NCI-H446 treated with DMSO at 0.1 percent for 48 hours (cell line): ENCODE data around the gene ADRA1B.

Experiments used
- DNase-seq: peaks from one replicate; lab custom pipeline; 2025; lab: John Stamatoyannopoulos, UW

The ADRA1B gene

DNA sequence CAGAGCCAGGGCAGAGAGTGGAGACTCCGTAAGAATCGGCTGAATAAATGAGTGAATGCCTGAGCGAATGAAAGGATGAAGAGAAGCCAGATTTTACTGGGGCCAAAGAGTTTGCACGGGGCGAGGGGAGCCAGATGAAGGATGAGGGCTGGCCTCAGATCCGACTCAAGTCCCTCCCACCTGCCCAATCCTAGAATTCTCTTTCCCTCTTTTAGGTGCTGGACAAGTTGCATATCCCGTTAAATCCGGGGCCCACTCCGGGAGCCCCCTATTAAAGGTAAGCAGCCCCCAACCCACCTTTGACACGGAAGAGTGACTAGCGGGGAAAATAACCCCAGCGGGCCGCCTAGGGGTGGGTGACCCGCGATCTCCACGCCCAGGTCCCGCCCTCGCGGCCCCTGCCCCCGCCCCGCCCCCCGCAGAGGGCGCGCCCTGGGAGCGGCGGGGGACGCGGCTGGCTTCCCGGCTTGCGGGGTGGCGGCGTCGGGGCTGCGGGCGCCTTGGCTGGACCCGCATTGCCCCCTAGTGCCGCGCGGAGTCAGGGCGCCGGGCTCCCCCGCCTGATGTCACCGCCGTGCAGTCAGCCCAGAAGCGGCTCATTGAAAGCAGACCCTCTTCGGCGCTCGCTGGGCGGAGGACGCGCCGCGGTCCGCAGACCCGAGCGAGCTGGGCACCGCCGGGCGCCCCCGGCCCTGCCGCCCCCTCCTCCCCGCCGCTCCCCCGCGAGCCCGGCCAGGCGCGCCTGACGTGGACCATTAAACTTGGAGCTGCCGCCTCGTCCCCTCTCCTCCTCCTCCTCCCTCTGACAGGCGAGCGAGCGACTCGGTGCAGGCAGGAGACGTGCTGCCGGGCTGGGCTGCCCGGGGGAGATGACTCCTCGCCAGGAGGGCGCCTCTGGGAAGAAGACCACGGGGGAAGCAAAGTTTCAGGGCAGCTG lies at the start of gene ADRA1B:
TSS of gene ADRA1B (plus strand) at position 579 of the 937 bp plus-strand sequence. CDS start 424 bp downstream, outside the sequence.
- peak; percentile 37 for DNase-seq

DNA sequence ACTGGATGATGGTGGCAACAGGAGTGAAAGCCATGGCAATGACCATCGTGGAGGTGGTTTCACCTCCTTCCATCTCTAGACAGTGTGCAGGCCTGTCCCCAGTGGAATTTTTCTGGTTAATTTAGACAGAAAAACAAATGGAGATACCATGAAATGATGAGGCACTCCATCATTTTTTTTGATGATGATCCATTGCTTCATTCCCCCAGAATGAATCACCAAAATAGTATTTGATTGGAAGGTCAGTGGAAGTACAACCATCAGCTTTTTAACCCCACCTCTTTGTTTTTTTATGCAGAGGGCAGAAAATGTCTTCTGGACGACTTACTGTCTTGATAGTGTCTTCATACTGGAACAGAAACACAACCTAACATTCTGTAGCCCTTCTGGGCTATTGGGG lies 42.6 kb upstream of the ADRA1B start:
- DNase-seq: no peak

DNA sequence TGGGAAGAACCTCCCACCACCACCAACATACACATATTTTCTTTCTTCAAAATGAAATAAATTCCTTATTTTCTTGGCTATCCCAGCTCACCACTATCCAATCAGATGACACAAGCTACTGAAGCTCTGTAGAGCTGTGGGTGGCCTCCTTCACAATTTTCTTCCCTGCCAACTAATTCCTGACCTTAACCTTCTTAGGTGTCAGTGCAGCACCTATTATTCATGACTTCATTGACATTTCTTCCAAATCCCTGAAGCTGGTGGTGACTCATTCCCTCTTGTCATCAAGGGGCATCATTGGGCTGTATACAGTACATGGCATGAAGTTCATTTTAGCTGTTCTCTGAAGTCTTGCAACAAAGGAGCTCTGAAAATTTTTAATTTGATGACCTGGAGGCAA lies 42.0 kb upstream of the ADRA1B start:
- DNase-seq: no peak

DNA sequence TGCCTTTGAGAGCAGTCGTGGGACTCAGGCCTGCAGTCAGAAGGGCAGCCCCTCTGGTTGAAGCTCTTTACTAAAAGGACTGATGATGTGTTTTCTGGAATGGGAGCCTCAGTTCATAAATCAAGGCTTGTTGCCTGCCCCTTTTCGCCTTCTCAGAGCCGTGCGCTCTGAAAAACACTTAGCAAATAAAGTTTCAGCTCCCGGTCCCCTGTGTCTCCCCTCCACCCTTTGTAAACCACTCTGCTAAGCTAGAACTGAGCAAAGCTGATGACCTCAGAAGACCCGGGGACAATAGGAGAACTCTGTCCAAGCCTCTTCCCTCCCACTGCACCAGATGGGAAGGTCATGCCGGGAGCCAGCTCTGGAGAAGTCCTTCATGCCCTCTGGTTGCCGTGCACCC lies 39.3 kb upstream of the ADRA1B start:
- DNase-seq: no peak

DNA sequence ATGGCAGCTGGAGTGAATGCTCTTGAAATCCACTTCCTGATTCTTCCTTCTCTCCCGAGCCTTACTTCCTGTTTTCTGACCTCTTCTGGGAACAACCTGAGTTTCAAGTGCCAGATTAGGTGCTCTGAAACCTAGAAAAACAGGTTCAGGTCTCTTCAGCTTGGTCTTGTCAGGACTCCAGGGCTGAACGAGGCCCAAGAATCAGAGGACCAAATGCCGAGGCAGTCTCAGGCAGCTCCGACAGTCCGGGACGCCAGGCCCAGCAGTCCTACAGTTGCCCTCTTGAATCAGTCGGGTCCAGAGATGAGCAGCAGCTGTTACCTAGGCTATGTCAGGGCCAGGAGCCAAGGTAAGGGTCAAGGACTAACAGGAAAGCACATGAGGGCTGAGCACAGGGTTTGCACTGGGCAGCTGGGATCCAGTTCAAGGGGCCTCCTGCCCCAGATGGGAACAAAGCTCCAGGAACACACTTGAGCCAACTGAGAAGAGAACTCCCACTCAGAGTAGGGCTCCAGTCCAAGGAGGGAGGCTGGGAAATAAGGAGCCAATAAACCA lies 38.3 kb upstream of the ADRA1B start:
- peak; percentile 62 for DNase-seq

DNA sequence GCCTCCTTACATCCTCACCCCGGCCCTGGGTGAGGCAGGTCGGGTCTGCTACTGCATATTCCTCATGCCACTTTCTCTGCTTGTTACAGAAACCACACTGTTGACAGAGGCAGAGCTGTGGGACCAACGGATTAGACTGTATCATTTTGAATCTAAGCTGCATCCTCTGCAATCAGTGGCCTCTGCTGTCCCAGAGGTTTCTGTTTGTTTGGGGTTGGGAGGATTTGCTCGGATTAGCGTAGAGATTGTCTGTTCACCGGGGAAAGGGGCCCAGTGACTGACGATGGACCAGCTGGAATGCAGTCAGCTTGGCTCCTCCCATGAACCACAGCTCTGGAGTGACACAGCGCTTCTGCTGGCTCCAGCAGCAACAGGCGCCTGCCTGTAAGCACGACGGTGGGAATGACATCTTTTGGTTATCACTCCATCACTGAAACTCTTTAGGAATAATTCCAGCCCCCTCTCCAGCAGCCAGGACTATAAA lies 37.3 kb upstream of the ADRA1B start:
- DNase-seq: peak; percentile 57

DNA sequence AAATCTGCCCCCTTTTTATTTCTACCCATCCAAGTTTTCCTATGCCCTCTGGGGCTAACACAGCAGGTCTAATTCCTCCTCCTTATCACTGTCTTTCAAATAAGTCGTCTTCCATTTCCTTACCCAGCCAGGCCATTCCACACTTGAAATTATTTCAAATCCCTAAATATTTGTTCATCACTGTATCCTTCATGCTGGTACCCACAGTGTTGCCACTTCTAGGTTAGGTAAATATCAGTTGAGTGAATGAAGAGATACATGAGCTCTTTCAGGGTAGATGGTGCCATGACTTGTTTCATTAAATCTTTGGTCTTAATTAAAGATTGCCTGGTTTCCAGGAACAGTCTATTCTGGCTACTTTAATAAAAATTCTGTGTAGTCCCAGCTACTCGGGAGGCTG lies 35.6 kb upstream of the ADRA1B start:
- no peak for DNase-seq

DNA sequence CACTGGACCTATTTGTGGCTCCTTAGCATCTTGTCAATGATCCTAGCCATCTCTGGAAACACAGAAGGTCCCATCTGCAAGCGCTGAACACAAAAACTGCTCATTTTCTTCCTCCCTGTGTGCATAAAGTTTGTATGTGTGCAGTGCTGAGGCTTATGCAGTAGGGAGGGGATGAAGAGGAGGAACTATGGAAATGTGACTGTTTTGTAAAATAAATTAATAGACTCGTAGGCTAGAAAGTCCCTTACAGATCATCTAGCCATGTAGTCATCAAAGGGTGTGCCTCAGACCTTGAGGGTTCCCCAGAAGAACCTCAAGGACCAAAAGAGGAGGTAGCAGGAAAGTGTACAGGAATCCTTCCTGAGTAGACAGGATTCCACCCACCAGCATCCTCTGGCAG lies 34.3 kb upstream of the ADRA1B start:
- no peak for DNase-seq

DNA sequence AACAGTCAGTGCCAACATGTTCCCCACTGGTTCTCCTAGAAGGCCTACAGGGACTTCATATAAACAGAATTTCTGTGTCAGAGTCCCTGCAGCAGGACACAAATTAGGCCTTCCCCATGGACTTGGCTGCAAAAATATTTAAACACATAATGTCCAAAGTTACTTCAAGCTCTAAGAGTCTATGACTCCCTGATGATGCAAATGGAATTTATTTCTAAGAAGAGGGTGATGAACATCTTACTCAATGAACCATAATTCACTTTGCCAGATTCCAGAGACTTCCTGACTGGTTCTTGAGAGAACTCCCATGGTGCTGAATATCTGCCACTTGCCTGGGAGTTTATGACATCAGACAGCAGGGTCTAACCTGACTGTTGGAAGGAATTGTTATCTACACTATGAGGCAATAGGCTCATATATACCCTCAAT lies 32.7 kb upstream of the ADRA1B start:
- no peak for DNase-seq

DNA sequence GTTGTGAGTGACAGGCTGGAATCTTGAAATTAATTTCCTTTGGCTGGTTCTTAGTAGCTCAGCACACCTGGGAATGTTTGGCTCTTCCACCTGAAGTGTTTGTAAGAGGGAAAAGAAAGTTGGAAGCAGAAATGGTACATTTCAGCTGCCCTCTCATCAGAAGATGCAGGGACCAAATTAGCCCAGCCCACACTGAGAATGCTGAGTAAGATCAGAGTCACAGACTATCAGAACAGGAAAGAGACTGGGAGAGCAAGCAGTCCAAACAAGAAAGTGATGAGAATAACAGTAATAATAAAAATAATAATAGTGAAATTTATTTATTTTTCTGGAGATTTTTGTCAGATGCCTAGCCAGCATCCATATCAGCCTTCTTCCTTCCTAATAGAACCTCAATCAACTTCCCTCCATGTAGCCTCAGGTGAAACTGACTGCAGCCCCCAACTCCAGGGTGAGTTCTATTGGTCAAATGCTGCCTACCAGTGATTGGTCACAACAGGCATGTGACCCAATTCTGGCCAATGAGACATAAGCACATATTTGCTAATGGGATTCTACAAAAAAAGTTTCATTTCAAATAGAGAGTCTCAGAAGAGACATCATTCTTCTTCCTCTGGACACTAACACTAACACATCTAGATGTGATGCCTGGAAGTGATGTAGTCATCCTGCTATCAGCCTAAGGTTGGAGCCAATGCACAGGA lies 31.2 kb upstream of the ADRA1B start:
- DNase-seq: no peak

DNA sequence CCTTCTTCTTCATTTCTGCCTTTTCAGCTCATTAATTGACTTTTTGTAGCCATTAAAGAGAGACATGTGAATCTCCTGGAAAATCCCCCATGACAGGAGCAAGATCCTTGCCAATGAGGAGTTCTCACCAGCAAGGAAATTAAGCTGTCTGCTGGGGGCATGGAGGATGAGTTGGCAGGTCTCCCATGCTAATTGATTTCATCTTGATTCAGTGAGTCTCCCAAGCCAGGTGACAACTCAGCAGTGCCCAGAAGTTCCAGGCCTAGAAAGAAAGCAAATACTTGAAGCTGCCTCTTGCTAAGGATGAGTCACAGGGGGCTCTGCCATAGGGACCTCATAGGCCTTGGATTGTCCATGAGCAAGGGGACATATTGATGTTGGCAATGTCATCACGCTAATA lies 30.0 kb upstream of the ADRA1B start:
- DNase-seq: peak; percentile 94

DNA sequence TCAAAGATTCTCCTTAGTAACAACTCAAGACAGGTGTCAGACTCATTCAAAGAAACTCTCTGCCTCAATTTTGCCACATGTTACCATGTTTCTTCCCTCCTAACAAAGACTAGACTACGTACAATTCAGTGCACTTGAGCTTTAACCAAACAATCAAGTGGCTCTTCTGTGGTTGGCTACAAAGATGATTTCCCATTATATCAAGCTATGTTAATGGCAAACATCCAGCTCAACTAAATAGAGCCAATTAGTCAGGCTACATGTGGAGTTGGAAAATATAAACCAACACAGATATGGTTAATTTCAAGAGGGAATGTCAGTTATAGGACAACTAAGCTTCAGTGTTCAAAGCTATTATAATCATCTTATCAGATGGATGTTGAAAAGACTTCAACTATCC lies 29.2 kb upstream of the ADRA1B start:
- DNase-seq: peak; percentile 79

DNA sequence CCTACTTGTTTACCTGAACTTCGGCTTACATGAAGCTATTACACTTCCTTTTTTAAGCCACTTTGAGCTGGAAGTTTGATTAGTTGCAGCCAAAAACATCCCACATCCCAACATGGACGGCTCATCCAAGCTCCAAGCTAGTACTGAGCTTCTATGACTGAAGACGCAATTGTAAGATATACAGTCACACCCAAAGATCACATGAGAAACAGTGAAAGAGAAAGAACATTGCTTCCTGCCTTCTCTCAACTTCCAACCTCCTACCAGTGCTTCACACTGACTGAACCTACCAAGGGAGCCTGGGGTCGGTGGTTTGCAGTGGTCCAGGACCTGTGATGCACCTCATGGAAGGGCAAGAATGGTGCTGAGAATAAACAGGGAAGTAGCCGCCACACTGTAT lies 27.4 kb upstream of the ADRA1B start:
- DNase-seq: no peak

DNA sequence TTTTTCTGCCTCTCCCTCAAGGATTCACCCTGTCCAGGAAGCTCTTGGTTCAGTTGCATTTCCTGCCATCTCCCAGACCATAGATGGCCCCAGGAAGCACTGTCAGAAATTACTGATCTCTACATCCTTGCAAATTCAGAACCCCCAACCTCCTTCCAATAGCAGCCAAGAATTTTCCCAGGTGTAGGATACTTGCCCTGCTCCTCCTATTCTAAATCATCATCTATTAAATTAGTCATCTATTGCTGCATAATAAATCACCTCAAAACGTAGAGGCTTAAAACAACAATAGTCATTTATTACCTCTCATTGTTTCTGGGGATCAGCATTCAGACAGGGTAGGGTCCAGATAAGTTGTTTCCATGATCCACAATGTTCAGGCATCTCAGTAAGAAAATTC lies 26.1 kb upstream of the ADRA1B start:
- DNase-seq: no peak

DNA sequence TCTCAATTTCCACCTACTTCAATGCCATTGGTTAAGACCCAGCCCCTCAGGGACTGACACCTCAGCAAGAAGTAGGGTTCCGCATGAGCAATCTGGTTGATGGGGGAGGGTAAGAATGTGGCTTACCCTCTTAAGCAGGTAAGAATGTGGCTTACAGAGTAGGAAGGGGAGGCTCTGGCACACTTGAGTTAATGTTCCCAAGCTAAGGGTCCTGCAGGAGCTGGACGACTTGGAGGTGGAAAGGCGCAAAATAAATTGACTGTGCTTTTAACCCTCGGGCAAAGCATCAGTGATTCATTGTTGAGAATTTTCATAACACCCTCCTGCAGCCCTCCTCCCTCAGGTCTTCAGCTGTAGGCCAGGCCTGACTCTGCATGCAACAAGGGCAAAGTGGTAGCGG lies 24.9 kb upstream of the ADRA1B start:
- no peak for DNase-seq

DNA sequence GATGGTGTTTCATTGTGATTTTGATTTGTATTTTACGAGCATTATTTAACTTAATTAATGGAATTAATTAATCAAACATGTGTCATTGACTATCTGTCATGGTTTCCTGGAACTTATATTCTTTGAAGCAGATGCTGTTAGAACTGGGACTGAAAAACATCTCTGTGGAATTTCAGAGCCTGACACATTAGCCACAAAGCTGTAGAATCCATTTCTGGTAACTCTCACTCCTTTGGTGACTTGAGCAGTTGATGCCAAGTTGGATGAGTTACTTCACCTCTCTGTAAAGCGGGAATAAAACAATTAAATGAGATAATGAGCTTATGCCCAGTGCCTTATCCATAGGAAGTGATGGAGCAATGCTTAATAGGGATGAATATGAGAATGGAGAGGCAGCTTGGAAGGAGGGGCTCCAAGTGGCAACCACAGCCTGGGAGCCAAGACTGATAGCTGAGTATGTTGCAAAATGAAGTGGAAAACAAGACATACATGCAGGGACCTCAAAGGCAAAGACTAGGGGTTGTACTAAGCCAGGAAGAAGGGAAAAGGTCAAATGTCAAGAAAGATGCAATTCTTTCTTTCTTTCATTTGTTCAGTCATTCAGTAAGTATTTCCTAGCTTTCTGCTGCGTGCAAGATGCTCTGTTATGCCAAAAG lies 23.1 kb upstream of the ADRA1B start:
- no peak for DNase-seq

DNA sequence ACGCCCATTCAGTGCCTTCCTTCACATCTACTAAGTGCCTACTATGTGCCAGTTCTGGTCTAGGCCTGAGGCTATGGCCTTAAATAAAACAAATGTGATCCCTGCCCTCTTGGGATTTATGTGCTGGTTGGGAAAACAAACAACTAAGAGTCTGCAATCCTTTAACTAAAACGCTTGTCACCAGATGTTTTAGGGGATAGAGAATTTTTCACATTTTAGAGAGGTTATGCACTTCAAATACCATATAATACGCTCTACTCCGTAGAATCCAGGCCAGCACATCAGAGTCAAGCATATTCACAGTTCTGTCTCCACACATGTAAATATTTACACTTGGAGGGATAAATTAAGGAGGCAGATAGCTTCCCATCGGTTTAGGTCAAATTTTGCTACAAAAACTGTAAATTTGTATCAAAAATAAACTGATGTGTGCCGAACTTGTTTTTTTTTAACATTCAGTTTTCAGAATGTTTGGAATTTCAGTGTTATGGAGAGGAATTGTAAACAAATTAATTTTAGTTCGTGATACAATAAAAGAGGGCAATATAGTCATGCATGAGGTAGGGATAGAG lies 22.0 kb upstream of the ADRA1B start:
- no peak for DNase-seq

DNA sequence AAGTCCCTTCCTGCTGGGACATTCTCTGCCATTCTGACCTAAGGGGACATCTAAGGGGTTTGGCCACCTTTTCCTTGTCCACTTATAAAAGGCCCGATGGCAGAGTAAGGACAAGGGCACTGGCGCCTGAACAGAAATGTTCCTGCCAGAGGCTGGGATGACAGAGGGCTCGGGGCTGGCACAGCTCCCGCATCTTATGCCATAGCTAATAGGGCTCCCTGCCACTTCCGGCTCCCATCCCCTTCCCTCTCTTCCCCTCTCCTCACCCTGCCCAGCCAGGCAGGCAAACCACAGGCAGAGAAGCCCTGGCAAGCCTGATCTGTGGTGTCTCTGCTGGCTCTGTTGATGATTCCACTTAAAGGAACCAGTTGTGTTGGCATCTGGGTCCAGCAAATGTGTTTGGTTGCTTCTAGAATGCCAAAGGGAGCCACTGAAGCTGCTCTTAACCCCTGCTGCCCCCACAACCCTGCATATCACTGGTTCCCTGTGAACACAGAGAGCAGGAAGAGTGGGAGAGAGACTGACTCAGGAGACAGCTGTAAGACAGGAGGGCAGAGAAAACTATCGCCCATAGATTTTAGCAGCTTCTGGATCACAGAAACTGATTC lies 18.4 kb upstream of the ADRA1B start:
- peak; percentile 17 for DNase-seq

DNA sequence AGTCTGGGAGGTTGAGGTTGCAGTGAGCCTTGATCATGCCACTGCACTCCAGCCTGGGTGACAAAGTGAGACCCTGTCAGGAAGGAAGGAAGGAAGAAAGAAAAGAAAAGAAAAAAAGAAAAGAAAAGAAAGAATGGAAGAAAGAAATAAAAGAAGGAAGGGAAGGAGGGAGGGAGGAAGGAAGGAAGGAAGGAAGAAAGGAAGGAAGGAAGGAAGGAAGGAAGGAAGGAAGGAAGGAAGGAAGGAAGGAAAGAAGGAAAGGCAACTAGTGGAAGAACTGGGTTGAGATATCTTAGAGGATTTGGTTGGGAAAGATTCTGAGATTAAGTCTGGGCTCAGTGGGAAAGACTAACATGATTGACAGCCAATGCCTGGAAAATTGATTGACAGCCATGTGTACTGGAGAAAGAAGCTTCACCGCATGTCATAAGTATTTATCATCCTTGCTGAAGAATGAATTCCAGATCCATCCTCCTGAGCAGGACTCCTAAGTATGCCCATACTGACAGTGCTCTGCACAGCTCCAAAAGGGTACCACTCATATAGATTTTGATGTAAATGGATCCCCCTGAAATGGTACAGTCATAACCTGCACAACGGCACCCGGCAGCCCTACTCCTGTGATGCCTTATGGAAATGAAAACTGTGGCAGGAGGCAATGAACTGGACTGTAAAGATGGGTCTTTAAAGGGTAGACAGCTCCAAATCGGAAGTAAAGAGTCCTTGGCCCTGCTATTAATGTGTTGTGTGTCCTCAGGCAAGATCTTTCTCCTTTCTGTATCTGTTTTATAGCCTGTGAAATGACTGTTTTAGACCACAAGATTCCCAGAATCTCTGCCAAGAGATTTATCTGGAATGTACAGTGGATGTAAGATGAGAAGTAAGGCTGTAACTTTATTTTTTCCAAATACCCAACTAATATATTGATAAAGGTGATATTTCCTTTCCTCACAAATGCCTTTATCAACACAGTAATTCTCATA lies 16.9 kb upstream of the ADRA1B start:
- DNase-seq: no peak

DNA sequence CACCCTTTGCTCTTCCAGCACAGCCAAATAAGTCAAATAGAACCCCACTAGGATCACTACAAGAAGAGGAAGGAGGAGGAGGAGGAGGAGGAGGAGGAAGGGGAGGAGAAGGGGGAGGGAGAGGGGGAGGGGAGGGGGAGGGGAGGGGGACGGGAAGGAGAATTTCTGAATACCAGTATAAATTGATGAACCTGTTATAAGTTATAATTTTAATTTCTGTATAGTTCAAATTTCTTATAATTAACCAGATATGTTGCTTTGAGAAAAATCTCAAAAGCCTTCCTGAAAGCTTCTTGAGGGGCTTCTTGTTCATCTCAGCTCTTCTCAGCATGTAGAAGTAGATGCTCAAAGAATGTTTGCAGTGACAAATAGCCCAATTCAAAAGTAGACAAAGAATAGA lies 15.0 kb upstream of the ADRA1B start:
- no peak for DNase-seq
